ENCODE measurements around the gene BTN2A1. TPM values are rescaled to one million over a fixed set of nuclear protein-coding genes. Genes with fewer than 3 reads are reported as not detected.
A peak's percentile ranks its signal among the peaks of the same experiment; 100 is the strongest.

Gene BTN2A1
- total and polyA plus RNA-seq, 2 of the 13 experiments (the other 11 are each of a cell fraction or from before 2014, with no cell fraction given), result 16.4 to 30.4 TPM

DNA sequence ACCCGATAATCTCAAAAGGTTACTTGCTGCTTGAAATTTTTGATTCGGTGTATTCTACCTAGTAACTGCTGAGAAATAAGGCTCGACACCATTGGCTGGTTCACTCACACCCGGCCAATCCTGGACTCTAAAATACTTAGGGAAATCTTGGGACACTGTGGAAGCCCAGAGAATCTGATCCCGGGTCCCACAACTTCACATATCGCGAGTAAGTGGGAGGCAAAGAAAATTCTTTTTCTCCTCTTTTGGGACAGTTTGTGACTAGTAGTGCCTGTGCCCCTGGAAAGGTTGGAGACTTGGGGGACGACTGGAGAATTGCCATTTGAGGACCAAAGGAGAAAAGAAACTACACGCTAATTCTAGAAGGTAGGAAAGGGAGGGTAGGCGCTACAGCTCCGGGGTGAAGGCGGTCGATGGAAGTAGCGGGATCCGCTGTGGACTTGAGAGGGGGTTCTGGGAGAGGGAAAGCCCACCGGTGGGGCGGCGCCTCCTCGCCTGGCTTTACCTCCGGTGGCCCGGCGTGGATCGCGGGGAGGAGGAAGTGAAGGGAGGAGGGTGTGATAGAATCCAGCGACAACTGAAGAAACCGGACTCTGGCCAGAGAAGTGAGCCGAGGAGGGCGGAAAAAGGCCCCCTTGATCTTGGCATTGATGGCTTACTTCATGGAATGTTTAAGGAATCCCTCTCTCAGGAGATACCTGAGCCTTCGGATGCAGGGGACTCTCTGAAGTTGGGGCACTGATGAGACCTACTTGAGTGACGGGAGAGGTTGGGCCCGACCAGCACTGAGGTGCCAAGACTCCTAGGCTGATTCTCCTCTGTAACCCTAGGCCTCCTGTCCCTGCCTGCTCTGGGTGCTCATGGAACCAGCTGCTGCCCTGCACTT, 36.3 kb upstream of the BTN2A1 start (continued):
- TF ChIP-seq RFXANK (CRISPR knock-in tag; IDR thresholded peaks at IDR 0.05), result peak; percentile 99
- peak; percentile 16; the same call in 1 of the 2 replicates for TF ChIP-seq STAG1 (CRISPR knock-in tag; IDR thresholded peaks at IDR 0.05)
- 0 out of 2 replicates have a peak, but pooled peaks have one; percentile 39 for TF ChIP-seq ATF7-NPFF (CRISPR knock-in tag; IDR thresholded peaks at IDR 0.05; ENCODE audit: low read depth)
- TF ChIP-seq PHF21A (CRISPR knock-in tag; IDR thresholded peaks at IDR 0.05), result peak; percentile 37; the same call in 1 of the 2 replicates
- TF ChIP-seq, protein P1, sequence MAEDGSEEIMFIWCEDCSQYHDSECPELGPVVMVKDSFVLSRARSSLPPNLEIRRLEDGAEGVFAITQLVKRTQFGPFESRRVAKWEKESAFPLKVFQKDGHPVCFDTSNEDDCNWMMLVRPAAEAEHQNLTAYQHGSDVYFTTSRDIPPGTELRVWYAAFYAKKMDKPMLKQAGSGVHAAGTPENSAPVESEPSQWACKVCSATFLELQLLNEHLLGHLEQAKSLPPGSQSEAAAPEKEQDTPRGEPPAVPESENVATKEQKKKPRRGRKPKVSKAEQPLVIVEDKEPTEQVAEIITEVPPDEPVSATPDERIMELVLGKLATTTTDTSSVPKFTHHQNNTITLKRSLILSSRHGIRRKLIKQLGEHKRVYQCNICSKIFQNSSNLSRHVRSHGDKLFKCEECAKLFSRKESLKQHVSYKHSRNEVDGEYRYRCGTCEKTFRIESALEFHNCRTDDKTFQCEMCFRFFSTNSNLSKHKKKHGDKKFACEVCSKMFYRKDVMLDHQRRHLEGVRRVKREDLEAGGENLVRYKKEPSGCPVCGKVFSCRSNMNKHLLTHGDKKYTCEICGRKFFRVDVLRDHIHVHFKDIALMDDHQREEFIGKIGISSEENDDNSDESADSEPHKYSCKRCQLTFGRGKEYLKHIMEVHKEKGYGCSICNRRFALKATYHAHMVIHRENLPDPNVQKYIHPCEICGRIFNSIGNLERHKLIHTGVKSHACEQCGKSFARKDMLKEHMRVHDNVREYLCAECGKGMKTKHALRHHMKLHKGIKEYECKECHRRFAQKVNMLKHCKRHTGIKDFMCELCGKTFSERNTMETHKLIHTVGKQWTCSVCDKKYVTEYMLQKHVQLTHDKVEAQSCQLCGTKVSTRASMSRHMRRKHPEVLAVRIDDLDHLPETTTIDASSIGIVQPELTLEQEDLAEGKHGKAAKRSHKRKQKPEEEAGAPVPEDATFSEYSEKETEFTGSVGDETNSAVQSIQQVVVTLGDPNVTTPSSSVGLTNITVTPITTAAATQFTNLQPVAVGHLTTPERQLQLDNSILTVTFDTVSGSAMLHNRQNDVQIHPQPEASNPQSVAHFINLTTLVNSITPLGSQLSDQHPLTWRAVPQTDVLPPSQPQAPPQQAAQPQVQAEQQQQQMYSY (CRISPR knock-in tag; IDR thresholded peaks at IDR 0.05), result 0 out of 2 replicates have a peak, but pooled peaks have one; percentile 36
- peak; percentile 90 for TF ChIP-seq ZNF263 (CRISPR knock-in tag; IDR thresholded peaks at IDR 0.05)
- TF ChIP-seq PITX1 (CRISPR knock-in tag; IDR thresholded peaks at IDR 0.05), result 0 out of 2 replicates have a peak, but pooled peaks have one; percentile 13

DNA sequence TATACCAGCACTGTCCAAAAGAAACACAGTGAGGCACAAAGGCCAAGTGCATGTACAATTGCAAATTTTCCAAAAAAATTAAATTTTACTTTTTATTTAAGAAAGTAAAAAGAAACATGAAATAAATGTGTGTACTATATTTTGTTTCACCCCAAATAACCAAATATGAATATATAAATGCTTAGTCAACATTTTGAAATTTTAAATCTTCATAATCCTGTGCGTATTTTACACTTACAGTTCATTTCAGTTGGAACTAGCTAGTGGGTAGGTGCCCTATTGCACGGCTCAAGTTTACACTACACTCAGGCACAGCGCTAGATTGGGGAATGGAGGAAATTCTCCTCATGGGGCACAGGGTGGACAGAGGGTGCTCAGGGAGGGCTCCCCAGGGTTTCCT, 35.4 kb upstream of the BTN2A1 start:
- FAIRE-seq, result no peak
- TF ChIP-seq MAFK (conservative IDR thresholded peaks at IDR 0.05 in 1 of 2, IDR thresholded peaks at IDR 0.05 in 1 of 2; ENCODE audit: low read length in 2 of 2), result peak; percentile 51 to 82
- TF ChIP-seq MAFF (IDR thresholded peaks at IDR 0.05; ENCODE audit: low read depth, low read length), result peak; percentile 75
- no peak for TF ChIP-seq ZNF382 (CRISPR knock-in tag; IDR thresholded peaks at IDR 0.05; ENCODE audit: borderline replicate concordance)
- intact Hi-C loops (cut with micrococcal nuclease; ENCODE audit: unreplicated experiment) (no loop called here), in situ Hi-C loops (cut with HindIII; ENCODE audit: extremely low pct_ligation_motif_present, low pct_unique_long_range_greater_than_20kb) (loop anchor here (5.0 kb wide), 1 partner anchor 80 kb away; no protein-coding TSS in a partner anchor)
- BruUV-seq (replicated peaks), result no TSS peak
- H2AFZ ChIP-seq (ENCODE audit: low read length), result no peak overlapping the region
- DNase-seq (ENCODE audit: low spot score), result no peak
- H4K20me1 ChIP-seq (ENCODE audit: insufficient read depth, low read length), result no peaks in the 10 kb centered on the region
- H3K4me3 ChIP-seq (replicated peaks in 1 of 3; ENCODE audit: insufficient read depth in 1 of 3, low read depth in 2 of 3, low read length in 3 of 3), result peak overlapping the region in 2 of 3 experiments; percentile 80 to 85; a peak in 4 of 6 replicates
- H3K9ac ChIP-seq (ENCODE audit: insufficient read depth, low read depth, low read length), result peak overlapping the region; percentile 84; the same call in 1 of the 2 replicates
- no peak for ATAC-seq
- H3K27me3 ChIP-seq (ENCODE audit: control insufficient read depth in 1 of 2, insufficient read depth in 2 of 2, low read length in 2 of 2), result no peaks in the 10 kb centered on the region; a peak in 1 of 5 replicates
- peak overlapping the region; percentile 98 for H3K4me2 ChIP-seq (ENCODE audit: low read depth, low read length)
- CTCF ChIA-PET (ENCODE audit: low intra/inter-chr PET ratio, low total read pairs), result no interaction called here
- H3K9me3 ChIP-seq (ENCODE audit: low read length), result peaks cover 13% of the 10 kb centered on the region
- H3K4me1 ChIP-seq (ENCODE audit: insufficient read depth, low read length), result peaks cover 48% of the 10 kb centered on the region
- POLR2A ChIA-PET, result interaction anchor here (1.1 kb wide), 1 partner anchor 40 kb away, joined by 3 read pairs; the partner anchor contains the start of gene BTN2A2
- no peaks in the 10 kb centered on the region for H3K79me2 ChIP-seq (ENCODE audit: insufficient read depth, low read length)
- H3K36me3 ChIP-seq (replicated peaks in 1 of 2; ENCODE audit: control insufficient read depth in 1 of 2, insufficient read depth in 2 of 2, low read length in 2 of 2), result 0 out of 5 replicates have a peak, but pooled peaks cover 0 to 9% of the 10 kb centered on the region in 2 experiments
- no peak overlapping the region for H3K27ac ChIP-seq (ENCODE audit: extremely low read length, insufficient read depth, low read length)
- WGBS (ENCODE audit: low lambda C conversion rate), result 89% methylated on average over 3 of the region's 3 CpGs
